ENCODE data around the gene GTF2A1L. TPM values are rescaled to one million over a fixed set of nuclear protein-coding genes. Genes with fewer than 3 reads are reported as not detected.
"Not testable (repeated sequence)": the region's sequence is repeated elsewhere in the genome, so short reads cannot be mapped to it uniquely, and the experiment has no call there.

Gene GTF2A1L
- polyA plus RNA-seq, 1 donor from 2014 or later, result 0.51 TPM

DNA sequence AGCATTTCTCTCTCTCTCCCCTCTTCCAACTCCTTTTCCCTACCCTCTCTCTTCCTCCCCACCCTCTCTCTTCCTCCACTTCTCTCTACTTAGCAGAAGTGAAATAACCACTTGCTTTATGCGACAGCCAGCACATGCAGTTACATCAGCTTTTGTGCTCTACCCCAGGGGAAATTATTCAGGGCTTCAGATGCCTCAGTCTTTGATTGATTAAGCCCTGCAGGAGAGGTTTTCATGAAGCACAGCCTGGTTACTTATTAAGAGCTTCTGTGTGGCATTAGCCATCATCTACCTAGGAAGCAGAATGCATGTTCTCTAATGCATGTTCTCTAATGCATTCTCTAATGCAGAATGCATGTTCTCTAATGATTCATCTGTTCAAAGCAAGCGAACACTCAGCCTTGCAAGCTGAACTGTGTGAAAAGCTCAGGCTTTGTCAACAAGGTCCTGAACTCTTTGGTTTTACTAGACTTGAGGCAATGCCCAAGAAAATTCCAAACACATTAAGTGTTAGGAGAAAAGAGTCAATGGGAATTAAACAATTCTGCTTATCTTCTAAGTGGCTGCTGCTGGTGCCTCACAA lies 81.8 kb downstream of the GTF2A1L start:
- peak overlapping the region; percentile 24 for H3K9ac ChIP-seq (ENCODE audit: low read length)
- H3F3A ChIP-seq (ENCODE audit: insufficient read depth, low read length, poor library complexity, severe bottlenecking), result peaks cover 6% of the 10 kb centered on the region
- no peaks in the 10 kb centered on the region for H3K9me2 ChIP-seq (ENCODE audit: insufficient read depth, low read length)
- no peaks in the 10 kb centered on the region for H3K9me3 ChIP-seq (ENCODE audit: low read length)
- TF ChIP-seq EZH2 (IDR thresholded peaks at IDR 0.05; ENCODE audit: borderline replicate concordance, insufficient read depth, low read length, poor library complexity, severe bottlenecking), result no peak
- peak; percentile 23 for TF ChIP-seq REST (IDR thresholded peaks at IDR 0.05; ENCODE audit: borderline replicate concordance)
- peak; percentile 32 for TF ChIP-seq RAD21 (conservative IDR thresholded peaks at IDR 0.05)
- TF ChIP-seq TAF1 (IDR thresholded peaks at IDR 0.05; ENCODE audit: low read depth), result no peak
- peak; percentile 20 for TF ChIP-seq SMC3 (conservative IDR thresholded peaks at IDR 0.05; ENCODE audit: poor library complexity)
- peak; percentile 76 for TF ChIP-seq EP300 (conservative IDR thresholded peaks at IDR 0.05; ENCODE audit: poor library complexity, severe bottlenecking)
- TF ChIP-seq POLR2AphosphoS5 (IDR thresholded peaks at IDR 0.05), result peak; percentile 45
- H3K36me3 ChIP-seq (ENCODE audit: insufficient read depth, low read length), result no peaks in the 10 kb centered on the region
- H3K27ac ChIP-seq (ENCODE audit: low read length), result peak overlapping the region; percentile 71
- H3K4me3 ChIP-seq (ENCODE audit: low read length), result peak overlapping the region; percentile 32
- H4K20me1 ChIP-seq (ENCODE audit: insufficient read depth), result no peaks in the 10 kb centered on the region
- H3K79me2 ChIP-seq (replicated peaks; ENCODE audit: insufficient read depth, low read length), result no peaks in the 10 kb centered on the region
- H2AFZ ChIP-seq (ENCODE audit: low read depth, low read length), result peak overlapping the region; percentile 43
- H3K4me2 ChIP-seq (ENCODE audit: low read length), result peak overlapping the region; percentile 15
- H3K27me3 ChIP-seq (ENCODE audit: insufficient read depth, low read depth, low read length), result no peaks in the 10 kb centered on the region

DNA sequence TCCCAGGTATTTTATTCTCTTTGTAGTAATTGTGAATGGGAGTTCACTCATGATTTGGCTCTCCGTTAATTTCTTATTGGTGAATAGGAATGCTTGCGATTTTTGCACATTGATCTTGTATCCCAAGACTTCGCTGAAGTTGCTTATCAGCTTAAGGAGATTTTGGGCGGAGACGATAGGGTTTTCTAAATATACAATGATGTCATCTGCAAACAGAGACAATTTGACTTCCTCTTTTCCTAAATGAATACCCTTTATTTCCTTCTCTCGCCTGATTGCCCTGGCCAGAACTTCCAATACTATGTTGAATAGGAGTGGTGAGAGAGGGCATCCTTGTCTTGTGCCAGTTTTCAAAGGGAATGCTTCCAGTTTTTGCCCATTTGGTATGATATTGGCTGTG lies 86.0 kb downstream of the GTF2A1L start:
- not testable (repeated sequence) for H3K4me2 ChIP-seq (ENCODE audit: low read length); H2AFZ ChIP-seq (ENCODE audit: low read depth, low read length); H3K4me3 ChIP-seq (ENCODE audit: low read length); H3K9me2 ChIP-seq (ENCODE audit: insufficient read depth, low read length); H3K27ac ChIP-seq (ENCODE audit: low read length); H4K20me1 ChIP-seq (ENCODE audit: insufficient read depth); H3K27me3 ChIP-seq (ENCODE audit: insufficient read depth, low read depth, low read length); H3K9ac ChIP-seq (ENCODE audit: low read length); H3K36me3 ChIP-seq (ENCODE audit: insufficient read depth, low read length); H3K79me2 ChIP-seq (replicated peaks; ENCODE audit: insufficient read depth, low read length); H3F3A ChIP-seq (ENCODE audit: insufficient read depth, low read length, poor library complexity, severe bottlenecking); H3K9me3 ChIP-seq (ENCODE audit: low read length)

DNA sequence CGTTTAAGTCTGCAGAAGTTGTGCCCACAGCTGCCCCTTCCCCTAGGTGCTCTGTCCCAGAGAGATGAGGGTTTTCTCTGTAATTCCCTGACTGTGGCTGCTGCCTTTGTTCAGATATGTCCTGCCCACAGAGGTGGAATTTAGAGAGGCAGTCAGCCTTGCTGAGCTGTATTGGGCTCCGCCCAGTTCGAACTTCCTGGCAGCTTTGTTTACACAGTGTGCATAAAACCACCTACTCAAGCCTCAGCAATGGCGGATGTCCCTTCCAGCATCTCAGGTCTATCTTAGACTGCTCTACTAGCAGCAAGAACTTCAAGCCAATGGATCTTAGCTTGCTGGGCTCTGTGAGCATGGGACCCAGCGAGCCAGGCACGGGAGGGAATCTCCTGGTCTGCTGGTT lies 89.8 kb downstream of the GTF2A1L start:
- no peak overlapping the region for H3K4me3 ChIP-seq (ENCODE audit: low read length)
- peaks cover 5% of the 10 kb centered on the region for H3F3A ChIP-seq (ENCODE audit: insufficient read depth, low read length, poor library complexity, severe bottlenecking)
- no peak overlapping the region for H3K27ac ChIP-seq (ENCODE audit: low read length)
- H3K79me2 ChIP-seq (replicated peaks; ENCODE audit: insufficient read depth, low read length), result no peaks in the 10 kb centered on the region
- H3K27me3 ChIP-seq (ENCODE audit: insufficient read depth, low read depth, low read length), result no peaks in the 10 kb centered on the region
- no peaks in the 10 kb centered on the region for H3K36me3 ChIP-seq (ENCODE audit: insufficient read depth, low read length)
- no peaks in the 10 kb centered on the region for H4K20me1 ChIP-seq (ENCODE audit: insufficient read depth)
- H2AFZ ChIP-seq (ENCODE audit: low read depth, low read length), result no peak overlapping the region
- no peaks in the 10 kb centered on the region for H3K9me2 ChIP-seq (ENCODE audit: insufficient read depth, low read length)
- no peak for TF ChIP-seq REST (IDR thresholded peaks at IDR 0.05; ENCODE audit: borderline replicate concordance)
- TF ChIP-seq SMC3 (conservative IDR thresholded peaks at IDR 0.05; ENCODE audit: poor library complexity), result no peak
- no peak for TF ChIP-seq EP300 (conservative IDR thresholded peaks at IDR 0.05; ENCODE audit: poor library complexity, severe bottlenecking)
- TF ChIP-seq EZH2 (IDR thresholded peaks at IDR 0.05; ENCODE audit: borderline replicate concordance, insufficient read depth, low read length, poor library complexity, severe bottlenecking), result no peak
- no peak for TF ChIP-seq CTCF (IDR thresholded peaks at IDR 0.05; ENCODE audit: poor library complexity, severe bottlenecking)
- no peak for TF ChIP-seq POLR2AphosphoS5 (IDR thresholded peaks at IDR 0.05)
- TF ChIP-seq MXI1 (conservative IDR thresholded peaks at IDR 0.05; ENCODE audit: poor library complexity, severe bottlenecking), result no peak
- TF ChIP-seq TAF1 (IDR thresholded peaks at IDR 0.05; ENCODE audit: low read depth), result no peak
- no peak for TF ChIP-seq RAD21 (conservative IDR thresholded peaks at IDR 0.05)
- H3K9ac ChIP-seq (ENCODE audit: low read length), result no peak overlapping the region
- no peak overlapping the region for H3K4me2 ChIP-seq (ENCODE audit: low read length)
- H3K9me3 ChIP-seq (ENCODE audit: low read length), result no peaks in the 10 kb centered on the region
